HG03354 (cell line): Measurements from ENCODE around the gene KLRC3.
"Not testable (repeated sequence)": the region's sequence is repeated elsewhere in the genome, so short reads cannot be mapped to it uniquely, and the experiment has no call there.

ENCODE experiments used
- ATAC-seq: cut with Tn5 transposase; IDR thresholded peaks from one replicate; pipeline ENCODE4 v1.9.1; 2021; ENCODE audit warnings: mild to moderate bottlenecking; ENCODE audit not compliant: unreplicated experiment, poor library complexity, severe bottlenecking

KLRC3 gene

DNA sequence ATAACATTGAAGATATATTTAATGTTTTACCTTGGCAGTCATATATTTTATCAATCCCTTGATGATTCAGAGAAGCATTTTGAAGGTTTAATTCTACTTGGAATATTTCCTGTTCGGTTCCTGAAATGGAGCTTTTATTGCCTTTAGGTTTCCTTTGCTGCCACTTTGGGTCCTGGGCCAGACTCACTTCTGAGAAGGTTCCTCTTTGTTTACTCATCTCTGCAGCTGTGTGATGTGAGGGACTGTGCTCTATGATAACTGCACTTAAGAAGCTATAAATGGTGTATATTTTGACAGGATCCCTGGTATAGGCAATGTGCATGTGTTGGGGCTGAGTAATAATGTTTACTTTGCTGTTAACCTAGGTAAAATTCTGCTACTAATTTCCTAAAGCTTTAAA, at the start of gene KLRC3:
TSS of gene KLRC3 (minus strand) at position 262 of the 400 bp plus-strand sequence. CDS start at position 217, 45 bp downstream.
- not testable (repeated sequence) for ATAC-seq

DNA sequence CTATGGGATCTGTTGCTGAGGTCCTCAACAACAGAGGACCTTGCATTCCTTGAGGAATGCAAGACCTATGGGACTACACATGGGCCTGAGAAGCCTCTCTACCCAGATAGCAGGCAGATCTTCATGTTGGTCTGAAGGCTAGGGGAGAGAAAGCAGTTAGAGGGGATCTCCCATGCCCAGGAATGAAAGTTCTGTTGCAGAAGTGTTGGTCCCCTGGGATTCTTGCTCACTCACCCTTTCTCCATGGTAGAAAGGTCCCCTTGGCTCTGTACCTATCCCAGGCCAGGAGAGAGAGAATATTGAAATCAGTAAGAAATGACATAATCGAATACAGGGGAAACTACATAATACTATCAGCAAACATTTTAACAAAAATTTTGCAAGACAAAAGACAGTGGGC, 49.3 kb upstream of the KLRC3 start:
- no peak for ATAC-seq

DNA sequence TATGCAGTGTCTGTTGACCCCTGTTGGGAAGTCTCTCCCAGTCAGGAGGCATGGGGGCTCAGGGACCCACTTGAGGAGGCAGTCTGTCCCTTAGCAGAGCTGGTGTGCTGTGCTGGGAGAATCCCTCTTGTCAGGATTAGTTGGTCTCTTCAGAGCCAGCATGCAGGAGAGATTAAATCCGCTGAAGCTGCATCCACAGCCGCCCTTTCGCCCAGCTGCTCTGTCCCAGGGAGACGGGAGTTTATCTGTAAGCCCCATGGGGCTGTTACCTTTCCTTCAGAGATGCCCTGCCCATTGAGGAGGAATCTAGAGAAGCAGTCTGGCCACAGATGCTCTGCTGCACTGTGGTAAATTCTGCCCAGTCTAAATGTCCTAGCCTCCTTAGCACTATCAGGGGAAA, 45.9 kb upstream of the KLRC3 start:
- no peak for ATAC-seq

DNA sequence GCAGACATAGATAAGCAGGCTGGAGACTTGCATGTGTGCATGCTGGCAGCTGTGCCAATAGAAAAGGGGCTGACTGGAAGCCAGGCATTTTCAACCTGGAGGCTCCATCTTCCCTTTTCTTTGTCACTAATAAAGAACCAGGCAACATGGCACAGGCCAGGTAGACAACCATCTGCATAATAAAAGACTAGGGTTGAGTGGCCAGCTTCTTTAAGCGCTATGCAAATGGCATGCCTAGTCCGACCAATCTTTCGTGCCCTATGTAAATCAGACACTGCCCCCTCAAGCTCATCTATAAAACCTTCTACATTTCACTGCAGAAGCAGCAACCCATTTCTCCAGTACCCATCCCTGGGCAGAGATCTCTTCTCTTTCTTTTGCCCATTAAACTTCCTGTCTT, 37.4 kb upstream of the KLRC3 start:
- ATAC-seq, result no peak

DNA sequence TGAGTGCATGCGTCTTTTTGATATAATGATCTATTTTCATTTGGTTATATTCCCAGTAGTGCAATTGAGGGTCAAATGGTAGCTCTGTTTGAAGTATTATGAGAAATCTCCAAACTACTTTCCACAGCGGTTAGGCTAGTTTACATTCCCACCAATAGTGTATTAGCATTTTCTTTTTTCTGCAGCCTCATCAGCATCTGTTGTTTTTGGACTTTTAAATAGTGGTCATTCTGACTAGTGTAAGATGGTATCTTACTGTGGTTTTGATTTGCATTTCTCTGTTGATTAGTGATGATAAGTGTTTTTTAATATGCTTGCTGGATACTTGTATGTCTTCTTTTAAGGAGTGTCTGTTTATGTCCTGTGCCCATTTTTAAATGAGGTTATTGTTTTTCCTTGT, 36.5 kb upstream of the KLRC3 start:
- no peak for ATAC-seq

DNA sequence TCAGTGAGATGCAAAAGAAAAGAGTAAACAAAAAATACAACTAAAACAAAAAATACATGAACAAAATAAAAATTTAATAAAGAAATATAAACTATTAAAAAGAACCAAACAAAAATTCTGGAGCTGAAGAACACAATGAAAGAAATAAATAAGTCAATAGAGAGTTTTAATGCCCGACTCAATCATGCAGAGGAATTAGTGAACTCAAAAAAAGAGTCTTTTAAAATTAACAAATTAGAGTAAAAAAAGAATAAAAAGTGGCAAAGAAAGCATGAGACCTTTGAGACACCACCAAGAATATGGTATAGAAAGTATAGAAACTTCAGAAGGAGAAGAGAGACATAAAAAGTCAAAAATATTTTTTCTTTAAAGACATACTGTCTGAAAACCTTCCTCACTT, 35.4 kb upstream of the KLRC3 start:
- no peak for ATAC-seq

DNA sequence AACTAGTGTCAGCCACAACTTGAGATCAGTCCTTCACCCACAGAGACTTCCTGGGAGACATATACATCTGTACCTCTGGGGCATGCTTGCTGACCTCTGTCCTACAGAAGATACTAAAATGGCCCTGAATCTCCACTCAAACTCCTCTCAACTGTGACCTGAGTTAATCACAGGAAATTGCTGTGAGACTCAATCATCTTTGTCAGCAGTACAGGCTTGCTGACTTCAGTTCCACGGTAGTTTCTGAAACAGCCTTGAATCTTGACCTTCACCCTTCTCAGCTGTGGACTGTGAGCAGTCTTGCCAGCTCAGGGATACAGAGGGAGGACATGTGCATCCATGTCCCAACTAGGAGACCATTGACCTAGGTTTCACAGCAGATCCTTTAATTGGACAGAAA, 34.1 kb upstream of the KLRC3 start:
- no peak for ATAC-seq

DNA sequence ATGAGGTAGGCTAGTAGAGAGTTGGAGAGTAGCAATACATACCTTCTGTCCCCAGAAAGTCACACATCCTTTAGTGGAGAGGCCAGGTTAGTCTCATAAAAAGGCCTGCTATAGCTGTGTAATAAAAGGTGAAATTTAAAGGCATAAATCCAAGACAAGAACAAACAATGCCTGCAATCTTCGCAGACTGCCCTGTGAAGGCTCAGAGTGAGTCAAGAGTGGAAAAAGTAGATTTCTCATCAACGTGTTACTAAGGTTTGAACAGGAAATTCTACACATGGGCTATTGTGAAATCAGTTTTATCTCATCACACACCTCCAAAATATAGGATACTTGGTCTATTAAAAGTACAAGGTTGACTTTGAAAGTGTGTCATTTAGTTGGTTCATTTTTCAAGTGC, 32.8 kb upstream of the KLRC3 start, which contains the start of gene KLRC1:
TSS of gene KLRC1 (minus strand) at position 222 of the 400 bp plus-strand sequence. CDS start 2,221 bp downstream, outside the sequence.
- ATAC-seq, result no peak

DNA sequence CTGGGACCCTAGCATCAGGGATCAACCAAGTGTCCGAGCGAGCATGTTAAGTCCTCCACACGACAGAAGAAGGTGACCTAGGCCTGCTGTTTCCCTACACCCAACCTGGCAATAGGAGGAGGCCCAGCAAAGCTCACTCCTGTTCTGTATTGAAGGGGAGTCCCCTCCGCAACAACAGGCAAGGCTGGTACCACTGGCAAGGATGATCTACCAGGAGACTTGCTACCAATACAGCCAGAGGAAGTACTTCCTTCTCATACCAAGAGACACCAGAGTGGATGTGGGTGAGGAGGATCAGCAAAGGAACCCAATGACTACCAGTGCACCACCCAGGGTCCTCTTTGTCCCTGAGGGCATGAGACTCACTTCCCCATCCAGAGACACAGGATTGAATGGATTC, 27.8 kb upstream of the KLRC3 start:
- no peak for ATAC-seq

DNA sequence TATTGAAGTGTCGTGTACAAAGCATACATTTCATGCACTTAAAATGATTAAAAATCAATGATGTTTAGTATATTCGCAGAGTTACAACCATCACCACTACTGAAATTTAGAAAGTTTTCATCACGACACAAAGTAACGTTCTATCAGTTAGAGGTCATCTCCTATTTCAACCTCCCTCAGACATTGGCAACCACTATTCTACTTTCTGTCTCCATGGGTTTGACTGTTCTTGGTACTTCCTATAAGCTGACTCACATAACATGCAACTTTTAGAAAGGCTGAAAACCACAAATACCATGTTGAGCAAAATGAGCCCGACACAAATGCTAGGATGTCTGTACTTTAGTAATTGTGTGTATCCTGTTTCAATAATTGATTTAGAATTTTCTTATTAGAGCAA, 25.7 kb upstream of the KLRC3 start:
- ATAC-seq, result not testable (repeated sequence)

DNA sequence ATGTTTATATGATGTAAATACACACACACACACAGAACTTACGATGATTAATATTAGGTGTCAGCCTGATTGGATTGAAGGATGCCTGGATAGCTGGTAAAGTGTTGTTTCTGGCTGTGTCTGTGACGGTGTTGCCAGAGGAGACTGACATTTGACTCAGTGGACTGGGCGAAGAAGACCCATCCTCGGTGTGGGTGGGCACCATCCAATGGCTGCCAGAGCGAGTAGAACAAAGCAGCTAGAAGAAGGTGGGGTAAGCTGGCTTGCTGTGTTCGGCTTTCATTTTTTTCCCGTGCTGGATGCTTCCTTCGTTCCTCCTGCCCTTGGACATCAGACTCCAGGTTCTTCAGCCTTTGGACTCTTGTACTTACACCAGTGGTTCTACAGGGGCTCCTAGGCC, 20.7 kb upstream of the KLRC3 start:
- ATAC-seq, result not testable (repeated sequence)

DNA sequence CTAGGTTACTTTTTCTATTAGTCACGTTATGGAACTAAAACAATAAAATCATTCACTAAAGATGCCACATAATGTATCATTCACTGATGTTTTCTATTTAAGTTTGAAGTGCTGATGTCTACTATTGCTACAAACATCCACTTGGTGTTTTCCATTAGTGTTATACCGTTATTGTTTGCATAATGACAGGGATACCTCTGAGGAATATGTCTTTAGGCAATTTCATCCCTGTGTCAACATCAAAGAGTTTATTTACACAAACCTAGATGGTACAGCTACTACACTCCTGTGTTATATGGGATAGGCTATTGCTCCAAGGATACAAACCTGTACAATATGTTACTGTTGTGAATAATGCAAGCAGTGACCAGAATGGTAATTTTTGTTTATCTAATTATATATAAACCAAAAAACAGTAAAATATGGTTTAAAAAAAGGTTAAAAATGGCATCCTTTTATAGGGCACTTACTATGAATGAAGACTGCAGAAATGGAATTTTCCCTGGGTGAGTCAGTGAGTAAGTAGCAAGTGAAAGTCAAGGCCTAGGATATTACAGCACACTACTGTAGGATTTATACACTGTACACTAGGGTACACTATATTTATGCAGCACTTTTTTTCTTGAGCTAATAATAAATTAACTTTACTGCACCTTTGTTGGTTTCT, 19.3 kb upstream of the KLRC3 start:
- not testable (repeated sequence) for ATAC-seq

DNA sequence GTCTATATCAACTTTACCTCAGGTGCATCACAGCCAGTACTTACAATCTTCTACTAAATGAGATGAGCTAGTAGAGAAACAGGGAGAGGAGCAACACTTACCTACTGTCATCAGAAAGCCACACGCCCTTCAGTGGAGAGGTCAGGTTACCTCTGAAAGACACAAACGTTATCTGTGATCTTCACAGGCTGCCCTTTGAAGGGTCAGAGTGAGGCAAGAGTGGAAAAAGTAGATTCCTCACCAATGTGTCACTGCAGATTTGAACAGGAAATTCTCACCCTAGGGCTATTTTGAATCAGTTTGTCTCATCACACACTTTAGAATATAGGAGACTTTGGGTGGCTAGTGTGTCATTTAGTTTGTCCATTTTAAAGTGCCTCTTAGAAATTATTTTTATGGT, 17.2 kb upstream of the KLRC3 start:
- ATAC-seq, result not testable (repeated sequence)

DNA sequence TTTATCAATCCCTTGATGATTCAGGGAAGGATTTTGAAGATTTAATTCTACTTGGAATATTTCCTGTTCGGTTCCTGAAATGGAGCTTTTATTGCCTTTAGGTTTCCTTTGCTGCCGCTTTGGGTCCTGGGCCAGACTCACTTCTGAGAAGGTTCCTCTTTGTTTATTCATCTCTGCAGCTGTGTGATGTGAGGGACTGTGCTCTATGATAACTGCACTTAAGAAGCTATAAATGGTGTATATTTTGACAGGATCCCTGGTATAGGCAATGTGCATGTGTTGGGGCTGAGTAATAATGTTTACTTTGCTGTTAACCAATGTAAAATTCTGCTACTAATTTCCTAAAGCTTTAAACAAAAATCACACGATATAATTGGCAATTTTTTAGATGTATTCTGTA, 15.4 kb upstream of the KLRC3 start, which contains the start of gene KLRC2:
TSS of gene KLRC2 (minus strand) at position 195 of the 400 bp plus-strand sequence. CDS start at position 171, 24 bp downstream.
- ATAC-seq, result not testable (repeated sequence)

DNA sequence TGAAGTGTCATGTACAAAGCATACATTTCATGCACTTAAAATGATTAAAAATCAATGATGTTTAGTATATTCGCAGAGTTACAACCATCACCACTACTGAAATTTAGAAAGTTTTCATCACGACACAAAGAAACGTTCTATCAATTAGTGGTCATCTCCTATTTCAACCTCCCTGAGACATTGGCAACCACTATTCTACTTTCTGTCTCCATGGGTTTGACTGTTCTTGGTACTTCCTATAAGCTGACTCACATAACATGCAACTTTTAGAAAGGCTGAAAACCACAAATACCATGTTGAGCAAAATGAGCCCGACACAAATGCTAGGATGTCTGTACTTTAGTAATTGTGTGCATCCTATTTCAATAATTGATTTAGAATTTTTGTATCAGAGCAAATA, 10.2 kb upstream of the KLRC3 start:
- ATAC-seq, result not testable (repeated sequence)

DNA sequence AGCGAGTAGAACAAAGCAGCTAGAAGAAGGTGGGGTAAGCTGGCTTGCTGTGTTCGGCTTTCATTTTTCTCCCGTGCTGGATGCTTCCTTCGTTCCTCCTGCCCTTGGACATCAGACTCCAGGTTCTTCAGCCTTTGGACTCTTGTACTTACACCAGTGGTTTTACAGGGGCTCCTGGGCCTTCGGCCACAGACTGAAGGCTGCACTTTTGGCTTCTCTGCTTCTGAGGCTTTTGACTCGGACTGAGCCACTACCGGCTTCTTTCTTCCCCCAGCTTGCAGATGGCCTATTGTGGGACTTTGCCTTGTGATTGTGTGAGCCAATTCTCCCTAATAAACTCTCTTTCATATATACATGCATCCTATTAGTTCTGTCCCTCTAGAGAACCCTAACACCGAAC, 5.5 kb upstream of the KLRC3 start:
- ATAC-seq, result not testable (repeated sequence)

DNA sequence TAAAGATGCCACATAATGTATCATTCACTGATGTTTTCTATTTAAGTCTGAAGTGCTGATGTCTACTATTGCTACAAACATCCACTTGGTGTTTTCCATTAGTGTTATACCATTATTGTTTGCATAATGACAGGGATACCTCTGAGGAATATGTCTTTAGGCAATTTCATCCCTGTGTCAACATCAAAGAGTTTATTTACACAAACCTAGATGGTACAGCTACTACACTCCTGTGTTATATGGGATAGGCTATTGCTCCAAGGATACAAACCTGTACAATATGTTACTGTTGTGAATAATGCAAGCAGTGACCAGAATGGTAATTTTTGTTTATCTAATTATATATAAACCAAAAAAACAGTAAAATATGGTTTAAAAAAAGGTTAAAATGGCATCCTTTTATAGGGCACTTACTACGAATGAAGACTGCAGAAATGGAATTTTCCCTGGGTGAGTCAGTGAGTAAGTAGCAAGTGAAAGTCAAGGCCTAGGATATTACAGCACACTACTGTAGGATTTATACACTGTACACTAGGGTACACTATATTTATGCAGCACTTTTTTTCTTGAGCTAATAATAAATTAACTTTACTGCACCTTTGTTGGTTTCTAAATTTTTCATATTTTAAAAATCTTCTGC, 4.0 kb upstream of the KLRC3 start:
- not testable (repeated sequence) for ATAC-seq

DNA sequence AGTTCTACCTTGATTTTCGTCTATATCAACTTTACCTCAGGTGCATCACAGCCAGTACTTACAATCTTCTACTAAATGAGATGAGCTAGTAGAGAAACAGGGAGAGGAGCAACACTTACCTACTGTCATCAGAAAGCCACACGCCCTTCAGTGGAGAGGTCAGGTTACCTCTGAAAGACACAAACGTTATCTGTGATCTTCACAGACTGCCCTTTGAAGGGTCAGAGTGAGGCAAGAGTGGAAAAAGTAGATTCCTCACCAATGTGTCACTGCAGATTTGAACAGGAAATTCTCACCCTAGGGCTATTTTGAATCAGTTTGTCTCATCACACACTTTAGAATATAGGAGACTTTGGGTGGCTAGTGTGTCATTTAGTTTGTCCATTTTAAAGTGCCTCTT, 1.8 kb upstream of the KLRC3 start:
- not testable (repeated sequence) for ATAC-seq

DNA sequence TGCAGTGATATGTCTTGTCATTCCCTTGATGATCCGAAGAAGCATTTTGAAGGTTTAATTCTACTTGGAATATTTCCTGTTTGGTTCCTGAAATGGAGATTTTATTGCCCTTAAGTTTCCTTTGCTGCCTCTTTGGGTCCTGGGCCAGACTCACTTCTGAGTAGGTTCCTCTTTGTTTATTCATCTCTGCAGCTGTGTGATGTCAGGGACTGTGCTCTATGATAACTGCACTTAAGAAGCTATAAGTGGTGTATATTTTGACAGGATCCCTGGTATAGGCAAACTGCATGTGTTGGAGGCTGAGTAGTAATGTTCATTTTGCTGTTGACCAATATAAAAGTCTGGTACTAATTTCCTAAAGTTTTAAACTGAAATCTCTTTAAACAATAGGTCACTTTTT, 11.0 kb downstream of the KLRC3 start, which contains the start of gene KLRC4:
TSS of gene KLRC4 (minus strand) at position 366 of the 400 bp plus-strand sequence. CDS start at position 184, 182 bp downstream.
- ATAC-seq, result no peak

DNA sequence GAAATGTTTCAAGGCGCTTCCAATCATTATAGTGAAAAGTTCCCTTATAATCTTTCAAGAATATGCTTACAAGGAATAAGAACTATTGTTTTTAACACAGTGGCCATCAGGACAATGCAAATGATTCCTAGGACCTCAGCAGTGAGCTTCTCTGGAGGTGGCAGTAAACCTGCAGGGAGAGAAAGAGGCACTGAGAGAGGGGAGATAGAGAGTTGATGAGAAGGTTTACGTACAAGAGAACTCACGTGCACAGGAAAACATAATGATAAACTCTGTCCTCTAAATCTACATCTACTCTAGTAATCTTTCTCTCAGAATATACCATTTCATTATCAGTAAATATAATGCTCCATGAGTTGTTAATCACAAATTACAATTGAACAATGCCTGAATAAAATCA, 11.6 kb downstream of the KLRC3 start:
- ATAC-seq, result no peak

DNA sequence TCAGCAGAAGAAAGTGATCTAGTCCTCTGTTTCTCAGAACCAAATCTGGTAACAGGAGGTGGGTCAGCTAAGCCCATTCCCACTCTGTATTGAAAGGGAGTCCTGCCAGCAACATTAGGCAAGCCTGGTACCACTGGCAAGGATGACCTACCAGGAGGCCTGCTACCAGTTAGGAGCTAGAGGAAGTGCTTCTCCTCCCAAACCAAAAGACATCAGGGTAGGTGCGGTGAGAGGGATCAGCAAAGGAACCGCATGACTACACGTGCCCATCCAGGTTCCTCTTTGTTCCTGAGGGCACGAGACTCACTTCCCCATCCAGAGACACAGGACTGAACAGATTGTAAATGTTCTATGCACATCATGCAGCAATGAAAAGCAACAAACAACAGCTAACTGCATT, 13.7 kb downstream of the KLRC3 start:
- ATAC-seq, result no peak
